Measurements from ENCODE around the gene ZFYVE16.

DNA sequence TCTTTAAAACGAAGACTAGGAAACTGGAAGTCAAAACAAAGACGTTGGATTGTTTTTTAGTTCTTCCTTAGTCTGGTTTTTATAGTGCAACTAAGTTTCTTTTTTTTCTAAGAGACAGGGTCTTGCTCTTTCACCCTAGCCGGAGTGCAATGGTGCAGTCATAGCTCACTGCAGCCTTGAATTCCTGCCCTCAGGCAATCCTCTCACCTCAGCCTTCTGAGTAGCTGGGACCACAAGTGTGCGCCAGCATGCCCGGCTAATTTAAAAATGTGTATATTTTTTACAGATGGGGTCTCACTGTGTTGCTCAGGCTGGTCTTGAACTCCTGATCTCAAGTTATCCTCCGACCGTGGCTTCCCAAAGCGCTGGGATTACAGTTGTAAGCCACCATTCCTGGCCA is 27.6 kb downstream of the ZFYVE16 start:
- TF ChIP-seq POLR2AphosphoS5 (IDR thresholded peaks at IDR 0.05) (no peak), CTCF (IDR thresholded peaks at IDR 0.05; ENCODE audit: poor library complexity, severe bottlenecking) (no peak), EZH2 (IDR thresholded peaks at IDR 0.05; ENCODE audit: borderline replicate concordance, insufficient read depth, low read length, poor library complexity, severe bottlenecking) (no peak), MXI1 (conservative IDR thresholded peaks at IDR 0.05; ENCODE audit: poor library complexity, severe bottlenecking) (no peak), TAF1 (IDR thresholded peaks at IDR 0.05; ENCODE audit: low read depth) (no peak), SMC3 (conservative IDR thresholded peaks at IDR 0.05; ENCODE audit: poor library complexity) (no peak), EP300 (conservative IDR thresholded peaks at IDR 0.05; ENCODE audit: poor library complexity, severe bottlenecking) (no peak), RAD21 (conservative IDR thresholded peaks at IDR 0.05) (no peak)
